Measurements from ENCODE around the gene PNKD.
"Not testable (repeated sequence)": the region's sequence is repeated elsewhere in the genome, so short reads cannot be mapped to it uniquely, and the experiment has no call there.

Gene PNKD

GRCh38 chr2:218272531-218273212, 2.4 kb downstream of the PNKD start:
- Mint-ChIP-seq H3K9me3 (no peaks in the 10 kb centered on the region), H3K27ac (peak overlapping the region; percentile 89), H3K27me3 (no peaks in the 10 kb centered on the region), H3K4me1 (ENCODE audit: low read depth) (peaks cover 69% of the 10 kb centered on the region), H3K4me3 (no peak overlapping the region), H3K36me3 (ENCODE audit: low read depth) (peaks cover 88% of the 10 kb centered on the region)
- intact Hi-C loops (cut with micrococcal nuclease): loop anchor here (2.0 to 5.0 kb wide), 2 partner anchors 14 to 295 kb away; partner anchors contain the start of genes CNOT9 and USP37

DNA sequence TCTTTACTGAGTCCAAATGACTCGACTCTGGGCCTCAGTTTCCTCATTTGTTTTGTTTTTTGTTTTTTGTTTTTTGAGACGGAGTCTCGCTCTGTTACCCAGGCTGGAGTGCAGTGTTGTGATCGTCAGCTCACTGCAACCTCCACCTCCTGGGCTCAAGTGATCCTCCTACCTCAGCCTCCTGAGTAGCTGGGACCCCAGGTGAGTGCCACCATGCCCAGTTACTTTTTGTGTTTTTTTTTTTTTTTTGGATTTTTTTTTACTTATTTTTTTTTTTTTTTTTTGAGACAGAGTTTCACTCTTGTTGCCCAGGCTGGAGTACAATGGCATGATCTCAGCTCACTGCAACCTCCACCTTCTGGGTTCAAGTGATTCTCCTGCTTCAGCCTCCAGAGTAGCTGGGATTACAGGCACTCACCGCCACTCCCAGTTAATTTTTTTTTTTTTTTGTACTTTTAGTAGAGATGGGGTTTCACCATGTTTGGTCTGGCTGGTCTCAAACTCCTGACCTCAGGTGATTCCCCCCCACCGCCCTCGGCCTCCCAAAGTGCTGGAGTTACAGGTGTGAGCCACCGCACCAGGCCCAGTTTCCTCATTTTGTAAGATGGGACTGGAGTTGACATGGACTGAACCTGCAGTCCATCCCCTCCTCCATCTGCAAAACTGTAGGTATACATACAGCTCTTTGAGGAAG, 3.0 kb downstream of the PNKD start:
- intact Hi-C loops (cut with micrococcal nuclease): loop anchor here (2.0 to 5.0 kb wide), 2 partner anchors 13 to 294 kb away; partner anchors contain the start of genes CNOT9 and USP37
- H3K4me1 Mint-ChIP-seq (ENCODE audit: low read depth): peaks cover 72% of the 10 kb centered on the region
- peaks cover 91% of the 10 kb centered on the region for H3K36me3 Mint-ChIP-seq (ENCODE audit: low read depth)
- not testable (repeated sequence) for H3K27me3 Mint-ChIP-seq, H3K9me3 Mint-ChIP-seq, H3K27ac Mint-ChIP-seq, H3K4me3 Mint-ChIP-seq

- no peaks in the 10 kb centered on the region for H3K9me3 Mint-ChIP-seq
- H3K27me3 Mint-ChIP-seq: no peaks in the 10 kb centered on the region
- no peak overlapping the region for H3K4me3 Mint-ChIP-seq
- peaks cover 75% of the 10 kb centered on the region for H3K4me1 Mint-ChIP-seq (ENCODE audit: low read depth)
- H3K36me3 Mint-ChIP-seq (ENCODE audit: low read depth): peaks cover 94% of the 10 kb centered on the region
- intact Hi-C loops (cut with micrococcal nuclease): loop anchor here (2.0 to 5.0 kb wide), 2 partner anchors 13 to 293 kb away; partner anchors contain the start of genes CNOT9 and USP37
- no peak overlapping the region for H3K27ac Mint-ChIP-seq
Measured at GRCh38 chr2:218273908-218274249, 3.6 kb downstream of the PNKD start.

- Mint-ChIP-seq H3K27ac (peak overlapping the region; percentile 26), H3K36me3 (ENCODE audit: low read depth) (peaks cover 94% of the 10 kb centered on the region), H3K4me1 (ENCODE audit: low read depth) (peaks cover 75% of the 10 kb centered on the region), H3K27me3 (no peaks in the 10 kb centered on the region), H3K4me3 (no peak overlapping the region), H3K9me3 (no peaks in the 10 kb centered on the region)
- intact Hi-C loops (cut with micrococcal nuclease): loop anchor here (5.0 kb wide), 1 partner anchor 293 kb away; the partner anchor contains the start of genes CNOT9 and USP37
Measured at GRCh38 chr2:218274586-218274985, 4.3 kb downstream of the PNKD start.

DNA sequence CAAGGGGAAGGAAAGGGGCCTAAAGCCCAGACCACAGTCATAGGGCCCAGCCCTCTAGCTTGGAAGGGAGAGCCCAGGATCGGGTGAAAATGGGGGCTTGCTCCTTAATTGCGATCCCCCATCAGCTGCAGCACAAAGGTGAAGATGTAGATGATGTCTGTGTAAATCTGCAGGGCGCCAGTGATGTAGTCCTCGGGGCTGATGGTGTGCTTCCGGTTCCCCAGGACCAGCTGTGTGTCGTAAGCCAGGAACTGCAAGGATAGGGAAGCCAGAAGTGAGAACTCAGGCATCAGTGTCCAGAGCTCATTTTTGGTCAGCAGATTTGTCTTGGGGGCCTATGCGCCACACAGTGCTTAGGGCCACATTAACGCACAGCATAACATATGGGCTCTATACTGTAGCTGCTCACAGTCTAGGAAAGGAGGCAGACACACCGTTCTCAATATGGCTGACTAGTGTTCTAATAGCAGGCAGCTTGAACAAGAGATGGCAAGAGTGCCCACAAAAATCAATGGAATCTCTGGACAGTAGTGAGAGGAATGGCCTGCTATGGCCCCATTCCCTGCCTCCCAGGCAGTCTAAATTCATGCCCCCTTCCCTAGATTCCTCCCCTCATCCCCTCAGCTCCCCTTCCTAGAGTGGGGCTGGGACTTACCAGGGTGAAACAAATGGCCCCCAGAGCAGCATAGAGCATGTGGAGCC, 5.2 kb downstream of the PNKD start:
- peaks cover 83% of the 10 kb centered on the region for H3K4me1 Mint-ChIP-seq (ENCODE audit: low read depth)
- H3K36me3 Mint-ChIP-seq (ENCODE audit: low read depth): peaks cover 94% of the 10 kb centered on the region

GRCh38 chr2:218276986-218277755, 6.9 kb downstream of the PNKD start:
- peak overlapping the region; percentile 26 for H3K27ac Mint-ChIP-seq
- intact Hi-C loops (cut with micrococcal nuclease): no loop called here
- H3K27me3 Mint-ChIP-seq: no peaks in the 10 kb centered on the region
- H3K4me1 Mint-ChIP-seq (ENCODE audit: low read depth): peaks cover 75% of the 10 kb centered on the region
- no peak overlapping the region for H3K4me3 Mint-ChIP-seq
- no peaks in the 10 kb centered on the region for H3K9me3 Mint-ChIP-seq
- H3K36me3 Mint-ChIP-seq (ENCODE audit: low read depth): peaks cover 100% of the 10 kb centered on the region

More for the DNA sequence above, 5.2 kb downstream of the PNKD start:
- no peaks in the 10 kb centered on the region for H3K27me3 Mint-ChIP-seq
- no peaks in the 10 kb centered on the region for H3K9me3 Mint-ChIP-seq
- intact Hi-C loops (cut with micrococcal nuclease): no loop called here
- H3K27ac Mint-ChIP-seq: peak overlapping the region; percentile 26
- H3K4me3 Mint-ChIP-seq: no peak overlapping the region

DNA sequence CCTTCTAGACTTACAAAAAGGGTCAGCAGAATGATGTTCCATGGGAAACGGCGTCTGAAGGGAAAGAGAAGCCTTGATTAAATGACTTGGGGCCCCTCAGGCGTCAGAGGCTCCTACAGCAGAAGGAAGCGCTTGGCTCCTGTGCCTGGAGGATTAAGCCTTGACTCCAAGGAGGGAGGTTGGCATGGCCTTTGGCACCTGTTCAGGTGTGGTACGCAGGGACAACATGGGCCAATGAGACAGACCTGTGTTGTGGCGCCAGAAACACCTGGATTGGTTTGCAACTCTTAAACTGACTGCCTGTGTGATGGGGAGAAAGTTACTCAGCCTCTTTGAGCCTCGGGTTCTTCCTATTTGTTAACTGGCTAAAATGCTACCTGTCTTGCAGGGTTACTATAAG, 7.6 kb downstream of the PNKD start:
- Mint-ChIP-seq H3K4me1 (ENCODE audit: low read depth) (peaks cover 75% of the 10 kb centered on the region), H3K4me3 (no peak overlapping the region), H3K27me3 (no peaks in the 10 kb centered on the region), H3K27ac (peak overlapping the region; percentile 26), H3K36me3 (ENCODE audit: low read depth) (peaks cover 100% of the 10 kb centered on the region), H3K9me3 (no peaks in the 10 kb centered on the region)
- intact Hi-C loops (cut with micrococcal nuclease): no loop called here

DNA sequence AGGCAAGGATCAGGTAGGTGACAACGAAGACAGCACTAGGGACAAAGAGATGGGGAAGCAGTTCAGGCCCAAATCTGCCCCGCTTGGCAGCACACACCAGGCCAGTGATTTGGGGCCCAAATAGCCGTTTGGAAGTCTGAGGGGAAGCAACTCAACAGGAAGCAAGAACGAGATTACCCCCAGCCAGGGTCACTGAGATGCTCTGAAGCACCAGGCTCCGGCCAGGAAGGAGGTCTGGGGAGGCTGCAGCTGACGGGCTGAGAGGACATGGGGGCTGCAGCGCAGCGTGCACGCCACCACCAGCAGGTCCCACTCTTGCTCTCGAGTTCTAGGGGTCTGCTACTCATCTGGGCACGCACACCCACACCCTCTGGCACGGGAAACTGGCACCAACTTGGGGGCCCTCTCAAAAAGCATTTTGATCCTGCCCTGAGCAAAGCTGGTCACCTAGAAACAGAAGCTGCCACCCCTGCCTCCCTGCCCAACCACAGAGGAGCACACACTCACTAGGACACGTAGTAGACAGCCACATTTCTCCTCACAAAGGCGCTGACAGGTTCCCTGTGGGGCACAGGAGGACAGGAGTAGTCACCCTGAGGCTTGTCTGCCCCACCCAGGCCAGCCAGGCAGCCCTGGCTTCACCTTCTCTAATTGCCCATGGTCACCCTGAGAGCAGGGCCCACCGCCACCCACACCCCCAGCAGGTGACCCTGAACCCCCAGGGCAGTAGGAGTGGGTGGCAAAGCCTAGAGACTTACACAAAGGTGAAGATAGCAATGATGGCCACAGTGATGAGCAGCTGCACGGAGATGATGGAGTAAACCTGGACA, 8.4 kb downstream of the PNKD start:
- H3K27ac Mint-ChIP-seq: no peak overlapping the region

DNA sequence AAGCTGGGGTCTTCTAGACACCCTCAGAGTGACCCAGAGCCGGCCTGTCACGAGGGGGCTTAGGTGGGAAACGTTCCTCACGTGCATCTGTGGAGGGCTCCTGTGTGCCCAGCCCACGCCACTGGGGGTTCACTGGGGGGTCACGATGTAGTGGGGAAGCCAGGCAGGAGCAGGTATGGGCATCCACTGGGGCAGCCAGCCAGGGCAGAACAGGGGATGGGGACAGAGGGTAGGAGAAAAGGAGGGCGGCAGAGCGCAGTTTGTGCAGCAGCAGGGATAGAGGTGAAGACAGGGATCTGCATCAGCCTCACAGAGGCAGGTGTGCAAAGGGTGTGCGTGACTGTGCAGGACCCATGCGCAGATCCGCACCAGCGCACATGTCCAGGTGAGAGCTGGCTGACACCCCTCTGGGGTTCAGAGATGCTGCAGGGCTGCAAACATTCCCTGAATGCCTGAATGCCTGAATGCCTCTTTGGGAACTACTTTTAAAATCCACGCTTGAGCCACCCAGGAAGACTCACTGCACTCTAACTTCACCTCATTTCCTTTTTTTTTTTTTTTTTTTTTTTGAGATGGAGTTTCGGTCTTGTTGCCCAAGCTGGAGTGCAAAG, 10.0 kb downstream of the PNKD start:
- Mint-ChIP-seq H3K36me3 (ENCODE audit: low read depth) (peaks cover 96% of the 10 kb centered on the region), H3K27ac (peak overlapping the region; percentile 42), H3K9me3 (no peaks in the 10 kb centered on the region), H3K27me3 (no peaks in the 10 kb centered on the region), H3K4me1 (ENCODE audit: low read depth) (peaks cover 89% of the 10 kb centered on the region), H3K4me3 (no peak overlapping the region)
- intact Hi-C loops (cut with micrococcal nuclease): no loop called here

More for the DNA sequence above, 8.4 kb downstream of the PNKD start:
- no peak overlapping the region for H3K4me3 Mint-ChIP-seq
- peaks cover 100% of the 10 kb centered on the region for H3K36me3 Mint-ChIP-seq (ENCODE audit: low read depth)
- H3K9me3 Mint-ChIP-seq: no peaks in the 10 kb centered on the region
- no peaks in the 10 kb centered on the region for H3K27me3 Mint-ChIP-seq
- intact Hi-C loops (cut with micrococcal nuclease): no loop called here
- peaks cover 81% of the 10 kb centered on the region for H3K4me1 Mint-ChIP-seq (ENCODE audit: low read depth)

DNA sequence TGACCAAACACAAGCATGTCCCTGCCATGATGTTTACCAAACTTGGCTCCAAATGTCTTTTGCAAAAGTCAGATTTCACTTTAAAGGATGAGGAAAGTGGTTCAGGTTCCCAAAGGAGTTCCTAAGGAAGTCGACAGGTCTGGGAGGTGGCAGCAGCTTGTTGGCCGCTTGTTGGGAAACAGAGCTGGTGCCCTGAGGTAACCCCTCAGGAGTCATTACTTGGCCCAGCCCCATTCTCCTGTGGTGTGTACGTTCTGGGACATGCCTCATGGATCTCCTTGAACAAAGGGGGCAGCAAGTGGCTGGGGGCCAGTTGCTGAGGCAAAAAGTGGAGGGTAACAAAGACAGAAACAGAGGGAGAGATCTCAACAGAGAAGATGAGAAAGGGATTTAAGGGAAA, 11.1 kb downstream of the PNKD start:
- H3K4me1 Mint-ChIP-seq (ENCODE audit: low read depth): peaks cover 89% of the 10 kb centered on the region
- peaks cover 96% of the 10 kb centered on the region for H3K36me3 Mint-ChIP-seq (ENCODE audit: low read depth)
- no peaks in the 10 kb centered on the region for H3K27me3 Mint-ChIP-seq
- no peak overlapping the region for H3K4me3 Mint-ChIP-seq
- intact Hi-C loops (cut with micrococcal nuclease): no loop called here
- H3K9me3 Mint-ChIP-seq: no peaks in the 10 kb centered on the region
- H3K27ac Mint-ChIP-seq: no peak overlapping the region

GRCh38 chr2:218282173-218282991, 12.1 kb downstream of the PNKD start:
- intact Hi-C loops (cut with micrococcal nuclease): no loop called here
- H3K4me1 Mint-ChIP-seq (ENCODE audit: low read depth): peaks cover 89% of the 10 kb centered on the region
- no peaks in the 10 kb centered on the region for H3K27me3 Mint-ChIP-seq
- peak overlapping the region; percentile 39 for H3K4me3 Mint-ChIP-seq
- H3K36me3 Mint-ChIP-seq (ENCODE audit: low read depth): peaks cover 92% of the 10 kb centered on the region
- H3K9me3 Mint-ChIP-seq: no peaks in the 10 kb centered on the region
- peak overlapping the region; percentile 99 for H3K27ac Mint-ChIP-seq
